Measurements from ENCODE around the gene NFKBIE. TPM values are rescaled to one million over a fixed set of nuclear protein-coding genes. Genes with fewer than 3 reads are reported as not detected.

Gene NFKBIE
- total and polyA plus RNA-seq, 2 of the 13 experiments (the other 11 are each of a cell fraction or from before 2014, with no cell fraction given), result 6.7 to 14.5 TPM

GRCh38 chr6:44237021-44237812 lies 28.1 kb downstream of the NFKBIE start (continued):
- TF ChIP-seq ZNF577 (CRISPR knock-in tag; IDR thresholded peaks at IDR 0.05; ENCODE audit: borderline replicate concordance, low read depth), result no peak
- no peak for TF ChIP-seq JARID2 (CRISPR knock-in tag; IDR thresholded peaks at IDR 0.05; ENCODE audit: insufficient replicate concordance)
- no peak for TF ChIP-seq RFX1 (IDR thresholded peaks at IDR 0.05)
- peak; percentile 2 for TF ChIP-seq ZNF18 (CRISPR knock-in tag; IDR thresholded peaks at IDR 0.05; ENCODE audit: insufficient replicate concordance)
- no peak for TF ChIP-seq THAP11 (CRISPR knock-in tag; IDR thresholded peaks at IDR 0.05)
- no peak; the same call in 1 of the 2 replicates for TF ChIP-seq ZNF589 (CRISPR knock-in tag; conservative IDR thresholded peaks at IDR 0.05)
- TF ChIP-seq ZMYM2 (CRISPR knock-in tag; IDR thresholded peaks at IDR 0.05), result peak; percentile 59; the same call in 1 of the 2 replicates
- TF ChIP-seq, protein P1, sequence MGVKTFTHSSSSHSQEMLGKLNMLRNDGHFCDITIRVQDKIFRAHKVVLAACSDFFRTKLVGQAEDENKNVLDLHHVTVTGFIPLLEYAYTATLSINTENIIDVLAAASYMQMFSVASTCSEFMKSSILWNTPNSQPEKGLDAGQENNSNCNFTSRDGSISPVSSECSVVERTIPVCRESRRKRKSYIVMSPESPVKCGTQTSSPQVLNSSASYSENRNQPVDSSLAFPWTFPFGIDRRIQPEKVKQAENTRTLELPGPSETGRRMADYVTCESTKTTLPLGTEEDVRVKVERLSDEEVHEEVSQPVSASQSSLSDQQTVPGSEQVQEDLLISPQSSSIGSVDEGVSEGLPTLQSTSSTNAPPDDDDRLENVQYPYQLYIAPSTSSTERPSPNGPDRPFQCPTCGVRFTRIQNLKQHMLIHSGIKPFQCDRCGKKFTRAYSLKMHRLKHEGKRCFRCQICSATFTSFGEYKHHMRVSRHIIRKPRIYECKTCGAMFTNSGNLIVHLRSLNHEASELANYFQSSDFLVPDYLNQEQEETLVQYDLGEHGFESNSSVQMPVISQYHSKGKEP (CRISPR knock-in tag; IDR thresholded peaks at IDR 0.05), result no peak
- TF ChIP-seq, protein P2, sequence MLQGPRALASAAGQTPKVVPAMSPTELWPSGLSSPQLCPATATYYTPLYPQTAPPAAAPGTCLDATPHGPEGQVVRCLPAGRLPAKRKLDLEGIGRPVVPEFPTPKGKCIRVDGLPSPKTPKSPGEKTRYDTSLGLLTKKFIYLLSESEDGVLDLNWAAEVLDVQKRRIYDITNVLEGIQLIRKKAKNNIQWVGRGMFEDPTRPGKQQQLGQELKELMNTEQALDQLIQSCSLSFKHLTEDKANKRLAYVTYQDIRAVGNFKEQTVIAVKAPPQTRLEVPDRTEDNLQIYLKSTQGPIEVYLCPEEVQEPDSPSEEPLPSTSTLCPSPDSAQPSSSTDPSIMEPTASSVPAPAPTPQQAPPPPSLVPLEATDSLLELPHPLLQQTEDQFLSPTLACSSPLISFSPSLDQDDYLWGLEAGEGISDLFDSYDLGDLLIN (CRISPR knock-in tag; IDR thresholded peaks at IDR 0.05; ENCODE audit: borderline replicate concordance), result no peak
- no peak; the same call in 1 of the 2 replicates for TF ChIP-seq ZNF629 (CRISPR knock-in tag; conservative IDR thresholded peaks at IDR 0.05)
- no peak for TF ChIP-seq ZNF709 (CRISPR knock-in tag; IDR thresholded peaks at IDR 0.05)
- peak; percentile 67; the same call in 1 of the 2 replicates for TF ChIP-seq KAT8 (CRISPR knock-in tag; IDR thresholded peaks at IDR 0.05)
- TF ChIP-seq FOSL1 (CRISPR knock-in tag; IDR thresholded peaks at IDR 0.05; ENCODE audit: borderline replicate concordance), result peak; percentile 66; the same call in 1 of the 2 replicates
- TF ChIP-seq CENPBD1 (CRISPR knock-in tag; IDR thresholded peaks at IDR 0.05; ENCODE audit: borderline replicate concordance, low read depth), result no peak
- no peak for TF ChIP-seq ZNF33B (CRISPR knock-in tag; IDR thresholded peaks at IDR 0.05)
- 0 out of 2 replicates have a peak, but pooled peaks have one; percentile 23 for TF ChIP-seq ERF (CRISPR knock-in tag; IDR thresholded peaks at IDR 0.05)
- TF ChIP-seq HNRNPH1 (optimal IDR thresholded peaks at IDR 0.05; ENCODE audit: low read depth, low read length), result no peak
- TF ChIP-seq DMTF1 (CRISPR knock-in tag; IDR thresholded peaks at IDR 0.05), result 0 out of 2 replicates have a peak, but pooled peaks have one; percentile 22
- TF ChIP-seq, protein P3, sequence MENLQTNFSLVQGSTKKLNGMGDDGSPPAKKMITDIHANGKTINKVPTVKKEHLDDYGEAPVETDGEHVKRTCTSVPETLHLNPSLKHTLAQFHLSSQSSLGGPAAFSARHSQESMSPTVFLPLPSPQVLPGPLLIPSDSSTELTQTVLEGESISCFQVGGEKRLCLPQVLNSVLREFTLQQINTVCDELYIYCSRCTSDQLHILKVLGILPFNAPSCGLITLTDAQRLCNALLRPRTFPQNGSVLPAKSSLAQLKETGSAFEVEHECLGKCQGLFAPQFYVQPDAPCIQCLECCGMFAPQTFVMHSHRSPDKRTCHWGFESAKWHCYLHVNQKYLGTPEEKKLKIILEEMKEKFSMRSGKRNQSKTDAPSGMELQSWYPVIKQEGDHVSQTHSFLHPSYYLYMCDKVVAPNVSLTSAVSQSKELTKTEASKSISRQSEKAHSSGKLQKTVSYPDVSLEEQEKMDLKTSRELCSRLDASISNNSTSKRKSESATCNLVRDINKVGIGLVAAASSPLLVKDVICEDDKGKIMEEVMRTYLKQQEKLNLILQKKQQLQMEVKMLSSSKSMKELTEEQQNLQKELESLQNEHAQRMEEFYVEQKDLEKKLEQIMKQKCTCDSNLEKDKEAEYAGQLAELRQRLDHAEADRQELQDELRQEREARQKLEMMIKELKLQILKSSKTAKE (CRISPR knock-in tag; IDR thresholded peaks at IDR 0.05; ENCODE audit: borderline replicate concordance), result peak; percentile 3; the same call in 1 of the 2 replicates
- TF ChIP-seq ZNF3 (CRISPR knock-in tag; IDR thresholded peaks at IDR 0.05), result no peak

Measured in HepG2 (cell line).